OCI-LY7 (cell line): Measurements from ENCODE around the gene UBA3. TPM values are rescaled to one million over a fixed set of nuclear protein-coding genes. Genes with fewer than 3 reads are reported as not detected.

ENCODE experiments used
- BruUV-seq: library from RNA; stranded (reverse); fragments of 400-500 nt; replicated peaks from 2 replicates; lab custom pipeline; 2021; lab: Mats Ljungman, UMichigan
- CTCF ChIA-PET: fragments of 300-600 bp; sonication (Branson Sonifier 250); formaldehyde crosslinking; loops from one replicate; lab custom pipeline; 2022; ENCODE audit warnings: antibody characterized with exemption; ENCODE audit not compliant: unreplicated experiment; lab: Charles Lee
- POLR2A ChIA-PET: fragments of 300-600 bp; sonication (Branson Sonifier 250); formaldehyde crosslinking; loops from one replicate; lab custom pipeline; 2022; ENCODE audit warnings: antibody characterized with exemption; lab: Charles Lee
- DNase-seq: peaks from one replicate; pipeline ENCODE4 v3.0.0-alpha.2; 2015; ENCODE audit warnings: low spot score
- H2AFZ ChIP-seq: fragments of 200-600 bp; sonication (generic), shearing (Covaris generic); 2 replicates; pipeline ENCODE4 v1.6.1; 2014; ENCODE audit warnings: mild to moderate bottlenecking, antibody characterized with exemption, low read length, moderate library complexity
- H3K27ac ChIP-seq: fragments of 200-600 bp; sonication (generic); 2 replicates; pipeline ENCODE4 v1.5.1; 2014; ENCODE audit warnings: mixed run types, low read depth, mild to moderate bottlenecking, moderate library complexity, low read length, inconsistent platforms; ENCODE audit not compliant: poor library complexity, severe bottlenecking
- H3K36me3 ChIP-seq: fragments of 200-600 bp; sonication (generic); 2 replicates; pipeline ENCODE4 v1.6.1; 2014; ENCODE audit warnings: mild to moderate bottlenecking, antibody characterized with exemption, low read length, moderate library complexity, mixed read lengths; ENCODE audit not compliant: insufficient read depth
- H3K4me1 ChIP-seq: fragments of 200-600 bp; sonication (generic); 2 replicates; pipeline ENCODE4 v1.5.1; 2014; ENCODE audit warnings: mild to moderate bottlenecking, low read length; ENCODE audit not compliant: insufficient read depth, poor library complexity, severe bottlenecking
- H3K4me2 ChIP-seq: fragments of 200-600 bp; sonication (generic); 2 replicates; pipeline ENCODE4 v1.6.1; 2014; ENCODE audit warnings: mild to moderate bottlenecking, low read length
- H3K4me3 ChIP-seq: fragments of 200-600 bp; sonication (generic); 2 replicates; pipeline ENCODE4 v1.5.1; 2014; ENCODE audit warnings: mild to moderate bottlenecking, low read depth, low read length; ENCODE audit not compliant: poor library complexity, severe bottlenecking
- H3K79me2 ChIP-seq: fragments of 200-600 bp; sonication (generic); 2 replicates; pipeline ENCODE4 v1.6.1; 2016; ENCODE audit warnings: low read depth, mild to moderate bottlenecking, low read length, moderate library complexity, mixed read lengths; ENCODE audit not compliant: insufficient read depth
- H3K9me2 ChIP-seq: fragments of 200-600 bp; sonication (generic); 2 replicates; pipeline ENCODE4 v1.6.1; 2016; ENCODE audit warnings: mild to moderate bottlenecking, low read length, mixed read lengths; ENCODE audit not compliant: insufficient read depth
- H3K9me3 ChIP-seq: fragments of 200-600 bp; sonication (generic); 2 replicates; pipeline ENCODE4 v1.6.1; 2014; ENCODE audit warnings: mild to moderate bottlenecking, mixed run types, low read length, mixed read lengths
- H4K20me1 ChIP-seq: fragments of 200-600 bp; sonication (generic); 2 replicates; pipeline ENCODE4 v1.6.1; 2014; ENCODE audit warnings: mild to moderate bottlenecking, antibody characterized with exemption, low read length, moderate library complexity, mixed read lengths; ENCODE audit not compliant: insufficient read depth
- CTCF ChIP-seq: fragments of 200-600 bp; sonication (generic); conservative IDR thresholded peaks from 2 replicates; pipeline ENCODE4 v1.5.1; 2014; ENCODE audit warnings: mild to moderate bottlenecking, antibody characterized with exemption, low read length, moderate library complexity, mixed read lengths
- EZH2phosphoT487 ChIP-seq: fragments of 200-600 bp; sonication (generic); IDR thresholded peaks from 2 replicates; pipeline ENCODE4 v1.6.1; 2018; ENCODE audit warnings: low read depth, borderline replicate concordance, mild to moderate bottlenecking, mixed run types, antibody characterized with exemption, low read length, moderate library complexity, mixed read lengths
- intact Hi-C: fragments of 100-400 bp; cut with micrococcal nuclease; formaldehyde crosslinking; loops from one replicate; pipeline ENCODE4 v1.10.0; 2022; ENCODE audit not compliant: unreplicated experiment
- total RNA-seq, 2 experiments: library from RNA; depleted of rRNA in 1 of 2; stranded (reverse); fragments of >200 nt in 1 of 2; shearing (Covaris generic) in 1 of 2; gene quantifications; 2 replicates each; pipeline ENCODE4 v1.2.3, GENCODE V29; 2014 to 2022

Gene UBA3
- total RNA-seq, 2 experiments from 2014 or later: 70.2 to 78.8 TPM

- CTCF ChIA-PET: interaction anchor here (0.8 kb wide), 1 partner anchor 9 kb away, joined by 3 read pairs; no protein-coding TSS in a partner anchor
- no peak for DNase-seq
- no peaks in the 10 kb centered on the region for H3K9me2 ChIP-seq
- POLR2A ChIA-PET: interaction anchor here (0.7 kb wide), 1 partner anchor 1023 kb away, joined by 5 read pairs; no protein-coding TSS in a partner anchor
- no peaks in the 10 kb centered on the region for H3K9me3 ChIP-seq
- no TSS peak for BruUV-seq
- peaks cover 19% of the 10 kb centered on the region; the same call in 1 of the 2 replicates for H3K79me2 ChIP-seq
- TF ChIP-seq CTCF (no peak), EZH2phosphoT487 (no peak)
- H4K20me1 ChIP-seq: no peaks in the 10 kb centered on the region
- H2AFZ ChIP-seq: no peak overlapping the region
- peaks cover 22% of the 10 kb centered on the region for H3K4me1 ChIP-seq
- no peak overlapping the region for H3K4me3 ChIP-seq
- no peak overlapping the region for H3K27ac ChIP-seq
- intact Hi-C loops: no loop called here
- 0 out of 2 replicates have a peak, but pooled peaks cover 8% of the 10 kb centered on the region for H3K36me3 ChIP-seq
- H3K4me2 ChIP-seq: no peak overlapping the region
Measured at GRCh38 chr3:69095636-69096035, 15.5 kb upstream of the UBA3 start.

GRCh38 chr3:69094467-69095205 lies 14.5 kb upstream of the UBA3 start:
- H3K9me3 ChIP-seq: no peaks in the 10 kb centered on the region
- no peak overlapping the region for H3K27ac ChIP-seq
- intact Hi-C loops: no loop called here
- ChIA-PET CTCF (no interaction called here), POLR2A (interaction anchor here (0.7 kb wide), 1 partner anchor 31 kb away, joined by 3 read pairs; no protein-coding TSS in a partner anchor)
- H3K36me3 ChIP-seq: 0 out of 2 replicates have a peak, but pooled peaks cover 8% of the 10 kb centered on the region
- no peaks in the 10 kb centered on the region for H3K9me2 ChIP-seq
- H2AFZ ChIP-seq: no peak overlapping the region
- H3K4me2 ChIP-seq: no peak overlapping the region
- no peak for DNase-seq
- H4K20me1 ChIP-seq: no peaks in the 10 kb centered on the region
- BruUV-seq: no TSS peak
- peaks cover 19% of the 10 kb centered on the region; the same call in 1 of the 2 replicates for H3K79me2 ChIP-seq
- peaks cover 22% of the 10 kb centered on the region for H3K4me1 ChIP-seq
- TF ChIP-seq EZH2phosphoT487 (no peak), CTCF (no peak)
- H3K4me3 ChIP-seq: no peak overlapping the region
